DND-41 (cell line): ENCODE results near the gene S100A7A.

Experiments used
- EZH2 ChIP-seq: IDR thresholded peaks from 3 replicates; pipeline ENCODE4 v1.6.1; 2012; ENCODE audit warnings: borderline replicate concordance, low read depth, mild to moderate bottlenecking, moderate library complexity, low read length, inconsistent platforms; ENCODE audit not compliant: severe bottlenecking
- TF ChIP-seq, protein P1 (sequence below): IDR thresholded peaks from 2 replicates; pipeline ENCODE4 v1.5.1; 2012; ENCODE audit warnings: borderline replicate concordance, low read length, moderate library complexity, mild to moderate bottlenecking; ENCODE audit not compliant: poor library complexity, severe bottlenecking; ENCODE audit errors: extremely low read depth

DNA sequence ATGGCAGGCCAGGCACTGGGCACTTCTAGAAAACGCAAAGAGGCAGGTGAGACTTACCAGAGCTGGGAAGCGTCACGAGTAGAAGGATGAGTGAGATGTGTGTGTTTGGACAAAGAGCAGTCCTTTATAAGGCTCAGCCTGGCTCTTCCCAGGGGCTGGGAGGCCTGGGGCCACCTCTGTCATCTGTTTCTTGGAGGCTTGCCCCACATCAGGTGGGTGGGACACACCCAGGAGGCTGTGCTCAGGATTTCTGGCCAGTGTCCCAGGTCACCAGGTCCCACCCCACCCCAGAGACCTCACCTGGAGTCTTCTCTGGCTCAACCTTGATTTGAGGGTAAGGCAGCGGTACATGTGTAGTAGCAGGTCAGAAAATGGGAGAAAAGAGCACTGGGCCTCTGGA is 44.2 kb downstream of the S100A7A start, which contains the start of gene S100A7:
- TF ChIP-seq, protein P1, sequence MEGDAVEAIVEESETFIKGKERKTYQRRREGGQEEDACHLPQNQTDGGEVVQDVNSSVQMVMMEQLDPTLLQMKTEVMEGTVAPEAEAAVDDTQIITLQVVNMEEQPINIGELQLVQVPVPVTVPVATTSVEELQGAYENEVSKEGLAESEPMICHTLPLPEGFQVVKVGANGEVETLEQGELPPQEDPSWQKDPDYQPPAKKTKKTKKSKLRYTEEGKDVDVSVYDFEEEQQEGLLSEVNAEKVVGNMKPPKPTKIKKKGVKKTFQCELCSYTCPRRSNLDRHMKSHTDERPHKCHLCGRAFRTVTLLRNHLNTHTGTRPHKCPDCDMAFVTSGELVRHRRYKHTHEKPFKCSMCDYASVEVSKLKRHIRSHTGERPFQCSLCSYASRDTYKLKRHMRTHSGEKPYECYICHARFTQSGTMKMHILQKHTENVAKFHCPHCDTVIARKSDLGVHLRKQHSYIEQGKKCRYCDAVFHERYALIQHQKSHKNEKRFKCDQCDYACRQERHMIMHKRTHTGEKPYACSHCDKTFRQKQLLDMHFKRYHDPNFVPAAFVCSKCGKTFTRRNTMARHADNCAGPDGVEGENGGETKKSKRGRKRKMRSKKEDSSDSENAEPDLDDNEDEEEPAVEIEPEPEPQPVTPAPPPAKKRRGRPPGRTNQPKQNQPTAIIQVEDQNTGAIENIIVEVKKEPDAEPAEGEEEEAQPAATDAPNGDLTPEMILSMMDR = no peak
- TF ChIP-seq EZH2 = no peak
